ENCODE measurements around the gene SLC52A3. TPM values are rescaled to one million over a fixed set of nuclear protein-coding genes. Genes with fewer than 3 reads are reported as not detected.

Gene SLC52A3
- total RNA-seq, 2 donors from 2014 or later = 15.6 to 19.7 TPM

DNA sequence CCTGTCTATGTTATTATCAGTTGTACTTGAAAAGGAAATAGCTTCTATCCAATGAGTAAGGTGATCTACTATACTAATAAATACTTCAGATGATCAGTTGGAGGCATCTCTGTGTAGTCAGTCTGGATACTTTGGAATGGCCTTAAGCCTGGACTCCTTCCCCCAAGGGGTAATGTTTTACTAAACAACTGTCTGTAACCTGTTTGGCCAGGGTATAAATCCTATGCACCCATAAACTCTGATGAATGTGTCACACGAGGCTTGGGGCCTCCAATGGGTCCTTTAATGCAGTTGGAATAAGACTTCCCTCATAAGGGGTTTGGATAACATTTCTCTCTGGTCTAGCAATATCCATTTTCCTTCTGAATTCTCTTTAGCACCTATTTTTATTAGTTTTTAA, 19.5 kb upstream of the SLC52A3 start:
- TF ChIP-seq, protein P1, sequence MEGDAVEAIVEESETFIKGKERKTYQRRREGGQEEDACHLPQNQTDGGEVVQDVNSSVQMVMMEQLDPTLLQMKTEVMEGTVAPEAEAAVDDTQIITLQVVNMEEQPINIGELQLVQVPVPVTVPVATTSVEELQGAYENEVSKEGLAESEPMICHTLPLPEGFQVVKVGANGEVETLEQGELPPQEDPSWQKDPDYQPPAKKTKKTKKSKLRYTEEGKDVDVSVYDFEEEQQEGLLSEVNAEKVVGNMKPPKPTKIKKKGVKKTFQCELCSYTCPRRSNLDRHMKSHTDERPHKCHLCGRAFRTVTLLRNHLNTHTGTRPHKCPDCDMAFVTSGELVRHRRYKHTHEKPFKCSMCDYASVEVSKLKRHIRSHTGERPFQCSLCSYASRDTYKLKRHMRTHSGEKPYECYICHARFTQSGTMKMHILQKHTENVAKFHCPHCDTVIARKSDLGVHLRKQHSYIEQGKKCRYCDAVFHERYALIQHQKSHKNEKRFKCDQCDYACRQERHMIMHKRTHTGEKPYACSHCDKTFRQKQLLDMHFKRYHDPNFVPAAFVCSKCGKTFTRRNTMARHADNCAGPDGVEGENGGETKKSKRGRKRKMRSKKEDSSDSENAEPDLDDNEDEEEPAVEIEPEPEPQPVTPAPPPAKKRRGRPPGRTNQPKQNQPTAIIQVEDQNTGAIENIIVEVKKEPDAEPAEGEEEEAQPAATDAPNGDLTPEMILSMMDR (IDR thresholded peaks at IDR 0.05) = no peak
- intact Hi-C loops (cut with DNase I) = no loop called here
- Histone ChIP-seq H3K4me1 (no peaks in the 10 kb centered on the region), H3K27me3 (no peaks in the 10 kb centered on the region), H3K9me3 (no peaks in the 10 kb centered on the region), H3K9ac (ENCODE audit: low read depth in 2 of 2, low read length in 2 of 2) (no peak overlapping the region), H3K4me3 (no peak overlapping the region), H3K36me3 (no peaks in the 10 kb centered on the region), H3K27ac (no peak overlapping the region)
- DNase-seq = no peak

DNA sequence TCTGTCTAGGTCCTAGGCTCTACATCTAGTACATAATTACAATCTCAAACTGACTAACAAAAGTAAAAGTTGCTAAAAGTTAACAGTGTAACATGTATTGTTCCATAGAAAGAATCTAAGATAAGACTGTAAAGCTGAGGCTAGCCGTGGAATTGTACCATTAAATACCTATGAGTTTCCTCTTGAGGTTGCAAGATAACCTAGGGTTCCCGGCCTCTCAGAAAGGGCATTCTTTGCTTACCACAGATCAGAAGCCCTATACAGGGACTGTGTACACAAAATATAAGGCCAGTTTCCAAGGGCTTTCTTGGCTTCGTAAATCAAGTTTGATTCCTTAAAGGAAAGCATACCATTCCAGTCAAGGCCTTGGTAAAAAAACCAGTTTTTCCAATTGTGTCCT, 11.5 kb upstream of the SLC52A3 start:
- Histone ChIP-seq H3K4me3 (no peak overlapping the region), H3K9me3 (no peaks in the 10 kb centered on the region), H3K27ac (no peak overlapping the region), H3K36me3 (no peaks in the 10 kb centered on the region), H3K4me1 (no peaks in the 10 kb centered on the region), H3K27me3 (no peaks in the 10 kb centered on the region), H3K9ac (ENCODE audit: low read depth in 2 of 2, low read length in 2 of 2) (no peak overlapping the region)
- intact Hi-C loops (cut with DNase I) = no loop called here
- DNase-seq = no peak
- TF ChIP-seq, protein P1 (IDR thresholded peaks at IDR 0.05) = no peak

DNA sequence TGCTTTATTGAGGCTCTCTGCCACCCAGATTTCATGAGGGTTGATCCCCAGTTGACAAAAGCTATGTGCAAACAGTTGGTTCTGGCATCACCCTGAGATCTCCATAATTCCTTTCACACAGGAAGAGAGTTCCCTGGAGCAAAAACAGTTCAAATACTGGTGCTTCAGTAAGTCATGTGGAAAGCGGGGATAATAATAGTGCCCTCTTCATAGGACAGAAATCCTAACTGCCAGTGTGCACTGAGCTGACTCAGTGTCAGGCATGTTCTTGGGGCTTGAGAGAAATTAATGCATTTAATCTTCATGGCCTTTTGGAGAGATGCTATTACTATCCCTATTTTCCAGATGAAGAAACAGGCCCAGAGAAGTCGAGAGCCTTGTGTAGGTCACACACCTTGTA, 7.9 kb upstream of the SLC52A3 start:
- Histone ChIP-seq H3K9me3 (no peaks in the 10 kb centered on the region), H3K4me3 (no peak overlapping the region), H3K27ac (no peak overlapping the region), H3K4me1 (no peaks in the 10 kb centered on the region), H3K27me3 (no peaks in the 10 kb centered on the region), H3K9ac (ENCODE audit: low read depth in 2 of 2, low read length in 2 of 2) (peak overlapping the region in 1 of 2 donors; percentile 64), H3K36me3 (no peaks in the 10 kb centered on the region)
- TF ChIP-seq, protein P1 (IDR thresholded peaks at IDR 0.05) = no peak
- intact Hi-C loops (cut with DNase I) = no loop called here
- DNase-seq = no peak

DNA sequence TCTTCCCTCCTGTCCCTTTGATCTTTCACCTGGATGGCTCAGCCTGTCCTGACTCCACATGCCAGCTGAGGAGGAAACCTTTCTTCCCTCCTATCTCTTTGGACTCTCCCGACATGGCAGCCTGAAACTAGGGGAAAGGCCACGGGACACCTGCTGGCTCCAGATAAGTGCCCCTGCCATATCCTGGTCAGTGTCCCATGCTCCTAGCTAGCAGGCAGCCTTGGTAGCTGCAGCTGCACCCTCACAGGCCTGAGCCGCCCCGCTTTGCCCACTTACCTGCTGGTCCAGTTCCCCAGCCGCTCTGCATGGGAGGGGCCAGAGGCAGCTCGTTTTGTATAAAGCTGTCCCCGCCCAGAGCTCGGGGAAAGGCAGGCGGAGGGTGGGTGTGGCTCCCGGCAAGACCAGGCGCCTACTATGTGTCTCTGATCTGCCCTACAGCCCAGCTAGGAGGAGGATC, 7.4 kb upstream of the SLC52A3 start:
- Histone ChIP-seq H3K27ac (no peak overlapping the region), H3K9me3 (no peaks in the 10 kb centered on the region), H3K9ac (ENCODE audit: low read depth in 2 of 2, low read length in 2 of 2) (peak overlapping the region in 1 of 2 donors; percentile 64), H3K4me1 (no peaks in the 10 kb centered on the region), H3K36me3 (no peaks in the 10 kb centered on the region), H3K4me3 (no peak overlapping the region), H3K27me3 (no peaks in the 10 kb centered on the region)
- intact Hi-C loops (cut with DNase I) = no loop called here
- TF ChIP-seq, protein P1 (IDR thresholded peaks at IDR 0.05) = no peak
- peak; percentile 87 for DNase-seq

DNA sequence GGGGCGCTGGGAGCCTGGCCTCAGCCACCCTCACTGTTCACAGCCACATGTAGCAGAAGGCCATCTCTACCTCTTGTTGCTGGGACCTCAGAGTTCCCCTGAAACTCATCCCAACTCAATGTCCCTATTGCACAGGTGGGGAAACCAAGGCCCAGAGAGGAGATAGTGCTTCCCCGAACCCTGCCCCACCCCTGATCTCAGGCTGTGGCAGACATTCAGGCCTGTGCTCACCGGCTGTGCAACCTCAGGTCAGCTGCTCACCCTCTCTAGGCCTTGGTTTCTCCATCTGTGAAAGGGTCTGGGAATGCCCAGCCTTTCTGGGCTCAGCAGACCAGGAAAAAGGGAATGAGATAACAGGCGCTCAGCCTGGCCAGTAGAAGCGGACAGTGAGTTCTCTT, 6.4 kb upstream of the SLC52A3 start:
- Histone ChIP-seq H3K36me3 (no peaks in the 10 kb centered on the region), H3K9me3 (no peaks in the 10 kb centered on the region), H3K4me1 (no peaks in the 10 kb centered on the region), H3K9ac (ENCODE audit: low read depth in 2 of 2, low read length in 2 of 2) (peak overlapping the region; percentile 48 to 64), H3K4me3 (no peak overlapping the region), H3K27me3 (no peaks in the 10 kb centered on the region), H3K27ac (no peak overlapping the region)
- DNase-seq = no peak
- intact Hi-C loops (cut with DNase I) = no loop called here
- TF ChIP-seq, protein P1 (IDR thresholded peaks at IDR 0.05) = no peak
